Prostate gland (tissue), 2 donors: Measurements from ENCODE around the gene ADCY3. TPM values are rescaled to one million over a fixed set of nuclear protein-coding genes. Genes with fewer than 3 reads are reported as not detected.

Experiments
- DNase-seq: peaks from one replicate; pipeline ENCODE4 v3.0.0-alpha.2; 2019; ENCODE audit warnings: low spot score
- H3K27ac ChIP-seq, 2 donors: fragments of 200-600 bp; sonication (generic); 2 replicates each; pipeline ENCODE4 v1.5.1; 2017 to 2019
- H3K27me3 ChIP-seq: fragments of 200-600 bp; sonication (generic); replicated peaks from 2 replicates; pipeline ENCODE4 v1.5.1; 2019; ENCODE audit not compliant: insufficient read depth
- H3K36me3 ChIP-seq, 2 donors: fragments of 200-600 bp; sonication (generic); 1 replicate in 1 of 2; 2 replicates in 1 of 2; pipeline versions ENCODE4 v1.5.1 to v1.8.1; 2017 to 2019
- H3K4me1 ChIP-seq: fragments of 200-600 bp; sonication (generic); replicated peaks from 2 replicates; pipeline ENCODE4 v1.5.1; 2019
- H3K4me3 ChIP-seq, 2 donors: fragments of 200-600 bp; sonication (generic); 2 replicates each; pipeline ENCODE4 v1.5.1; 2017 to 2019
- H3K9me3 ChIP-seq: fragments of 200-600 bp; sonication (generic); 2 replicates; pipeline ENCODE4 v1.5.1; 2017
- POLR2A ChIP-seq: fragments of 450-650 bp; IDR thresholded peaks from one replicate; pipeline ENCODE4 v1.6.1; 2016; ENCODE audit warnings: antibody characterized with exemption, mild to moderate bottlenecking
- POLR2AphosphoS5 ChIP-seq: sonication (generic); formaldehyde crosslinking; IDR thresholded peaks from one replicate; pipeline ENCODE4 v1.6.1; 2017; ENCODE audit warnings: antibody characterized with exemption
- WGBS: methylation state at CpG from one replicate; pipeline ENCODE4 v1.1.5; 2018; 5-methylcytosine and 5-hydroxymethylcytosine counted together
- intact Hi-C: fragments of 100-400 bp; cut with DNase I; formaldehyde crosslinking; loops from one replicate; pipeline ENCODE4 v1.14.2; 2022
- total RNA-seq, 2 donors: library from RNA; depleted of rRNA; stranded (reverse); fragments of >200 nt; gene quantifications; one replicate each; pipeline ENCODE4 v1.1.0, GENCODE V29; 2016
- TF ChIP-seq, protein P1 (sequence below), 4 experiments: fragments of 200-600 bp in 2 of 4; fragments of 450-650 bp in 2 of 4; sonication (generic) in 2 of 4; IDR thresholded peaks; 1 replicate in 3 of 4; 2 replicates in 1 of 4; pipeline ENCODE4 v1.5.1; 2016 to 2019; ENCODE audit warnings: antibody characterized with exemption in 4 of 4, mild to moderate bottlenecking in 2 of 4, moderate library complexity in 2 of 4

ADCY3 gene
- total RNA-seq, 2 donors from 2014 or later, result 20.8 to 44.3 TPM

DNA sequence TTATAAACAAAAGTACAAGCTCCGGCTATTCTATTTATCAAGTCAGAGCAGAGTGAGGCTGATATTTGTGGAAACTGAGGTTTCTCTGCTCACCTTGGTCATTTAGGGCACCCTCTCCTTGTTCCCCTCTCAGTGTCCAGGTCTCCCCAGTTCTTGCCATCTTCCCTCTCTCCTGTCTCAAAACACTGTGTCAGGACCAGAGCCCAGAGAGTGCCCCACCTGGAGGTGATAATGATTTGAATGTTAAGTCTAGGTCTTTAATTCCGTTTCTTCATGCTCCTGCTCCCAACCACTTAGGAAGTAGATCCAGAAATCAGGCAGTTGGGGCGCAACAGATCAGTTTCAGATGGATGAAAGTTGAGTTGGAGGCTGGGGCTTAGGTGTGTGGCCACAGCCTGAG lies 9.2 kb upstream of the ADCY3 start:
- Histone ChIP-seq H3K4me1 (no peaks in the 10 kb centered on the region), H3K4me3 (no peak overlapping the region), H3K27ac (no peak overlapping the region), H3K9me3 (no peaks in the 10 kb centered on the region), H3K36me3 (no peaks in the 10 kb centered on the region), H3K27me3 (no peaks in the 10 kb centered on the region)
- 94% methylated on average over 3 of the region's 3 CpGs for WGBS
- no peak for DNase-seq
- TF ChIP-seq POLR2AphosphoS5 (no peak), POLR2A (no peak)
- TF ChIP-seq, protein P1, sequence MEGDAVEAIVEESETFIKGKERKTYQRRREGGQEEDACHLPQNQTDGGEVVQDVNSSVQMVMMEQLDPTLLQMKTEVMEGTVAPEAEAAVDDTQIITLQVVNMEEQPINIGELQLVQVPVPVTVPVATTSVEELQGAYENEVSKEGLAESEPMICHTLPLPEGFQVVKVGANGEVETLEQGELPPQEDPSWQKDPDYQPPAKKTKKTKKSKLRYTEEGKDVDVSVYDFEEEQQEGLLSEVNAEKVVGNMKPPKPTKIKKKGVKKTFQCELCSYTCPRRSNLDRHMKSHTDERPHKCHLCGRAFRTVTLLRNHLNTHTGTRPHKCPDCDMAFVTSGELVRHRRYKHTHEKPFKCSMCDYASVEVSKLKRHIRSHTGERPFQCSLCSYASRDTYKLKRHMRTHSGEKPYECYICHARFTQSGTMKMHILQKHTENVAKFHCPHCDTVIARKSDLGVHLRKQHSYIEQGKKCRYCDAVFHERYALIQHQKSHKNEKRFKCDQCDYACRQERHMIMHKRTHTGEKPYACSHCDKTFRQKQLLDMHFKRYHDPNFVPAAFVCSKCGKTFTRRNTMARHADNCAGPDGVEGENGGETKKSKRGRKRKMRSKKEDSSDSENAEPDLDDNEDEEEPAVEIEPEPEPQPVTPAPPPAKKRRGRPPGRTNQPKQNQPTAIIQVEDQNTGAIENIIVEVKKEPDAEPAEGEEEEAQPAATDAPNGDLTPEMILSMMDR (IDR thresholded peaks at IDR 0.05), result no peak
- intact Hi-C loops, result no loop called here

DNA sequence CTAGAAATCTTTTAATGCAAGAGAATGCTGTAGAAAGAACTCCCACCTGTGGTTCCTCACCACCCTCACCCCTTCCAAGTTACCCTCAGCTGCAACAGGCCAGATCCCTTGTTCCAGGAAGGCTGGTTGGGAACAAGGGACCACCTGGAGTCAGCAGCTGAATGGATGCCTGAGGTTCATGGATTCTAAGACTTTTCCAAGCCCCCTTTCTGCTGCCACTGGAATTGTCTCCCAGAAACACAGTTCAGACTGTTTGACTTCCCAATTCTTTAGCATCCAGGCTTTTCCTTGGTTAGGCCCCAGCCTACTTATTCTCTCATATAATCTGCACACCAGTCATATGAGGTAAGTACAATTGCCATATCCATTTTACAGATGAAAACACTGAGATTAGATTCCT lies 8.0 kb upstream of the ADCY3 start:
- no peaks in the 10 kb centered on the region for H3K27me3 ChIP-seq
- H3K4me1 ChIP-seq, result no peaks in the 10 kb centered on the region
- H3K36me3 ChIP-seq, result no peaks in the 10 kb centered on the region
- no peak for DNase-seq
- no peaks in the 10 kb centered on the region for H3K9me3 ChIP-seq
- H3K4me3 ChIP-seq, result no peak overlapping the region
- intact Hi-C loops, result no loop called here
- H3K27ac ChIP-seq, result no peak overlapping the region
- TF ChIP-seq POLR2A, result no peak
- TF ChIP-seq POLR2AphosphoS5, result no peak
- TF ChIP-seq, protein P1 (IDR thresholded peaks at IDR 0.05), result no peak

DNA sequence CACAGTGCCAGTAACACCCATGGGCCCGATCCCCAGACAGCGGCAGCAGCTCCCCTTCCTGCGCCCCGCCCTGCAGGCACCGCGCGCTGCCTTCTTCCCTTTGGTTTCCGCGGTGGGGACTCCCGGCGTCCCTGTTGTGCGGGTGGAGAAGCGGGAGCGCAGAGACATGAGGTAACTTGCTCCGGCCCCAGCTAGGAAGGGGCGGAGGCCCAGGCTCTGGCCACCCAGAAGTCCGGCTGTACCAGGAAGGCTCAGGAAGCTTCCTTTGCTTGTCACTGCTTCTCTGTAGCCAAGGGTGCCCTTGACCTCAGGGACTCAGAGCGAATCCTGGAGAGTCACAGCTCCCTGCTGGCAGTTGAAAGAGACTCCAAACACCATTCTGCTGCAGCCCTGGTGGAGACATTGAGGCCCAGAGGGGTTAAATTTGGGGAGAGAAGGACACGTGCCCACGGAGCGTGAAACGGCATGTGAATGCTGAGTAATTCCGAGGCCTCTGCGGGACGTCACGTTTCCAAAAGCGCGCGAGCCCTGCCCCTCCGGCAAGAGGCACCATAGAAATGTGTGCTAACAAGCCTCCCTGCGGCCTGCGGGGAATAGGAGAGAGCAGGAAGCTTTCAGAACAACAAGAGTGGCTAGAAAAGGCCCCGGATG lies 6.7 kb upstream of the ADCY3 start:
- Histone ChIP-seq H3K27me3 (no peaks in the 10 kb centered on the region), H3K4me1 (no peaks in the 10 kb centered on the region), H3K9me3 (no peaks in the 10 kb centered on the region), H3K4me3 (no peak overlapping the region), H3K36me3 (no peaks in the 10 kb centered on the region), H3K27ac (peak overlapping the region; percentile 21 to 70)
- TF ChIP-seq POLR2AphosphoS5 (peak; percentile 9), POLR2A (no peak)
- WGBS, result 13% methylated on average over 33 of the region's 33 CpGs
- intact Hi-C loops, result no loop called here
- DNase-seq, result no peak

DNA sequence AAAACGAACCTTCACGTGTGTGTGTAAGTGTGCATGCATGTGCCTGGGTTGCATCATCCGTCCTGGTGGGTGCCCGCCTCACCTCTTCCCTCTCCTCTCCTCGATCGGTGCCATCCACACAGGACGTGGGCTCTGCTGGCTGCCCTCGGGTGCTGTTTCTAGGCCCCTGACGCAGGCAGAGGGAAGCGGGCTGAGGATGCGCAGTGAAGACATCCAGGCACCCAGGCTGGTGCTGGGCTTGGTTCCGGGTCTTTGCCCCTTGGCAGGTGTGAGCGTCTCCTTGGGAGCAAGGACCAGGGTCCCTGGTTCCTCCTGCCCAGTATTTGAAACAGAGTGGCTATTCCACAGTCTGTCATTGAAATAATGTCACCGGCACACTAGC lies 6.2 kb upstream of the ADCY3 start:
- 85% methylated on average over 14 of the region's 14 CpGs for WGBS
- DNase-seq, result no peak
- intact Hi-C loops, result no loop called here
- Histone ChIP-seq H3K9me3 (no peaks in the 10 kb centered on the region), H3K27me3 (no peaks in the 10 kb centered on the region), H3K4me1 (no peaks in the 10 kb centered on the region), H3K36me3 (no peaks in the 10 kb centered on the region), H3K4me3 (no peak overlapping the region), H3K27ac (peak overlapping the region; percentile 21 to 70)
- no peak for TF ChIP-seq POLR2A
- TF ChIP-seq POLR2AphosphoS5, result no peak
- TF ChIP-seq, protein P1 (IDR thresholded peaks at IDR 0.05), result no peak

DNA sequence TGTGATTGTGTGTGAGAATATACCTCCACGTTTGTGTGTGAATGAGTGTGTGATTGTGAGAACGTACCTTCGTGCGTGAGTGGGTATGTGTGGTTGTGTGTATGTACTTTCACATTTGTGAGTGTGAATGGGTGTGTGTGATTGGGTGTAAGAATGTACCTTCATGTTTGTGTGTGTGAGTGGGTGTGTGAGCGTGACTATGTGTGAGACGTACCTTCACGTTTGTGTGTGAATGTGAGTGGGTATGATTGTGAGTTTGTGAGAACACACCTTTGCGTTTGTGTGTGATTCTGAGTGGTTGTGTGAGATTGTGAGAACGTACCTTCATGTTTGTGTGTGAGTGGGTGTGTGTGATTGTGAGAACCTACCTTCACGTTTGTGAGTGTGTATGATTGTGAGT lies 5.8 kb upstream of the ADCY3 start:
- TF ChIP-seq POLR2A (no peak), POLR2AphosphoS5 (no peak)
- TF ChIP-seq, protein P1 (IDR thresholded peaks at IDR 0.05), result no peak
- no peak for DNase-seq
- Histone ChIP-seq H3K36me3 (no peaks in the 10 kb centered on the region), H3K4me1 (no peaks in the 10 kb centered on the region), H3K4me3 (no peak overlapping the region), H3K9me3 (no peaks in the 10 kb centered on the region), H3K27ac (no peak overlapping the region), H3K27me3 (no peaks in the 10 kb centered on the region)
- intact Hi-C loops, result no loop called here
- WGBS, result 94% methylated on average over 10 of the region's 10 CpGs
